ENCODE results near the gene GRIN3B.
A peak's percentile ranks its signal among the peaks of the same experiment; 100 is the strongest.

Gene GRIN3B

GRCh38 chr19:1001538-1002166 lies 1.4 kb downstream of the GRIN3B start:
- H3K4me2 ChIP-seq (ENCODE audit: low read length), result no peak overlapping the region
- no peak overlapping the region for H3K9ac ChIP-seq
- no peaks in the 10 kb centered on the region for H3K36me3 ChIP-seq (ENCODE audit: control insufficient read depth, insufficient read depth, low read length)
- H3K79me2 ChIP-seq, result no peaks in the 10 kb centered on the region
- H3K27me3 ChIP-seq (ENCODE audit: control insufficient read depth, insufficient read depth, low read length), result peaks cover 3% of the 10 kb centered on the region
- H3K9me3 ChIP-seq (ENCODE audit: control insufficient read depth, low read length), result no peaks in the 10 kb centered on the region
- H3K4me1 ChIP-seq, result no peaks in the 10 kb centered on the region
- no peak overlapping the region for H3K27ac ChIP-seq
- TF ChIP-seq, protein P1, sequence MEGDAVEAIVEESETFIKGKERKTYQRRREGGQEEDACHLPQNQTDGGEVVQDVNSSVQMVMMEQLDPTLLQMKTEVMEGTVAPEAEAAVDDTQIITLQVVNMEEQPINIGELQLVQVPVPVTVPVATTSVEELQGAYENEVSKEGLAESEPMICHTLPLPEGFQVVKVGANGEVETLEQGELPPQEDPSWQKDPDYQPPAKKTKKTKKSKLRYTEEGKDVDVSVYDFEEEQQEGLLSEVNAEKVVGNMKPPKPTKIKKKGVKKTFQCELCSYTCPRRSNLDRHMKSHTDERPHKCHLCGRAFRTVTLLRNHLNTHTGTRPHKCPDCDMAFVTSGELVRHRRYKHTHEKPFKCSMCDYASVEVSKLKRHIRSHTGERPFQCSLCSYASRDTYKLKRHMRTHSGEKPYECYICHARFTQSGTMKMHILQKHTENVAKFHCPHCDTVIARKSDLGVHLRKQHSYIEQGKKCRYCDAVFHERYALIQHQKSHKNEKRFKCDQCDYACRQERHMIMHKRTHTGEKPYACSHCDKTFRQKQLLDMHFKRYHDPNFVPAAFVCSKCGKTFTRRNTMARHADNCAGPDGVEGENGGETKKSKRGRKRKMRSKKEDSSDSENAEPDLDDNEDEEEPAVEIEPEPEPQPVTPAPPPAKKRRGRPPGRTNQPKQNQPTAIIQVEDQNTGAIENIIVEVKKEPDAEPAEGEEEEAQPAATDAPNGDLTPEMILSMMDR (IDR thresholded peaks at IDR 0.05), result peak; percentile 88
- H2AFZ ChIP-seq, result no peak overlapping the region
- no peak overlapping the region for H3K4me3 ChIP-seq (ENCODE audit: low read depth, low read length)

DNA sequence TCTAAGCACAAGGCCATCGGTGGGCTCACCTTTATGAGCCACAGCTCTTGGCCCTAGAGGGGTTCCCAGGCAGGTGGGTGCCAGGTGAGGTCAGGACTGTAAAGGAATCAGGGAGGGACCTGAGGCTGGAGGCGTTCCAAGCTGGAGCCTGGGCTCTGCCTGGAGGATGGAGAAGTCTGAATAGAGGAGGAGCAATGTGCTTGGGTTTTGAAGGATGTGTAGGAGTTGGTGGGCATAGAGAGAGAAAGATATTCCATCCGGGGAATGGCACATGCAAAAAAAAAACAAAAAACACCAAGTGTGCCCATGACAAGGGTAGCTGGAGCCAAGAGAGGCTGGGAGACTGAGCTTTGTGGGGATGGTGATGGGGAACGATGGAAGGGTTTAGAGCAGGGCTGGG lies 2.4 kb downstream of the GRIN3B start:
- TF ChIP-seq, protein P1 (IDR thresholded peaks at IDR 0.05), result no peak
- Histone ChIP-seq H3K4me2 (ENCODE audit: low read length) (no peak overlapping the region), H3K9ac (no peak overlapping the region), H3K79me2 (no peaks in the 10 kb centered on the region), H3K9me3 (ENCODE audit: control insufficient read depth, low read length) (no peaks in the 10 kb centered on the region), H3K36me3 (ENCODE audit: control insufficient read depth, insufficient read depth, low read length) (no peaks in the 10 kb centered on the region), H3K27me3 (ENCODE audit: control insufficient read depth, insufficient read depth, low read length) (peaks cover 3% of the 10 kb centered on the region), H3K4me3 (ENCODE audit: low read depth, low read length) (no peak overlapping the region), H3K27ac (no peak overlapping the region), H2AFZ (no peak overlapping the region), H3K4me1 (no peaks in the 10 kb centered on the region)

DNA sequence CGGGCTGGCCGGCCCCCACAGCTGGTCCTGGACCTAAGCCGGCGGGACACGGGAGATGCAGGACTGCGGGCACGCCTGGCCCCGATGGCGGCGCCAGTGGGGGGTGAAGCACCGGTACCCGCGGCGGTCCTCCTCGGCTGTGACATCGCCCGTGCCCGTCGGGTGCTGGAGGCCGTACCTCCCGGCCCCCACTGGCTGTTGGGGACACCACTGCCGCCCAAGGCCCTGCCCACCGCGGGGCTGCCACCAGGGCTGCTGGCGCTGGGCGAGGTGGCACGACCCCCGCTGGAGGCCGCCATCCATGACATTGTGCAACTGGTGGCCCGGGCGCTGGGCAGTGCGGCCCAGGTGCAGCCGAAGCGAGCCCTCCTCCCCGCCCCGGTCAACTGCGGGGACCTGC lies 3.1 kb downstream of the GRIN3B start:
- TF ChIP-seq, protein P1 (IDR thresholded peaks at IDR 0.05), result no peak
- no peak overlapping the region for H3K27ac ChIP-seq
- H3K79me2 ChIP-seq, result no peaks in the 10 kb centered on the region
- H2AFZ ChIP-seq, result no peak overlapping the region
- no peak overlapping the region for H3K4me3 ChIP-seq (ENCODE audit: low read depth, low read length)
- peaks cover 3% of the 10 kb centered on the region for H3K27me3 ChIP-seq (ENCODE audit: control insufficient read depth, insufficient read depth, low read length)
- no peak overlapping the region for H3K9ac ChIP-seq
- no peak overlapping the region for H3K4me2 ChIP-seq (ENCODE audit: low read length)
- no peaks in the 10 kb centered on the region for H3K9me3 ChIP-seq (ENCODE audit: control insufficient read depth, low read length)
- no peaks in the 10 kb centered on the region for H3K4me1 ChIP-seq
- H3K36me3 ChIP-seq (ENCODE audit: control insufficient read depth, insufficient read depth, low read length), result no peaks in the 10 kb centered on the region

GRCh38 chr19:1004204-1004802 lies 4.1 kb downstream of the GRIN3B start:
- Histone ChIP-seq H3K9me3 (ENCODE audit: control insufficient read depth, low read length) (no peaks in the 10 kb centered on the region), H3K9ac (no peak overlapping the region), H2AFZ (no peak overlapping the region), H3K27me3 (ENCODE audit: control insufficient read depth, insufficient read depth, low read length) (no peaks in the 10 kb centered on the region), H3K4me3 (ENCODE audit: low read depth, low read length) (no peak overlapping the region), H3K4me2 (ENCODE audit: low read length) (no peak overlapping the region), H3K36me3 (ENCODE audit: control insufficient read depth, insufficient read depth, low read length) (no peaks in the 10 kb centered on the region), H3K27ac (no peak overlapping the region), H3K4me1 (no peaks in the 10 kb centered on the region), H3K79me2 (no peaks in the 10 kb centered on the region)
- TF ChIP-seq, protein P1 (IDR thresholded peaks at IDR 0.05), result no peak

Measured in parathyroid adenoma (tissue), 2 donors.